ENCODE measurements around the gene SAMM50. TPM values are rescaled to one million over a fixed set of nuclear protein-coding genes. Genes with fewer than 3 reads are reported as not detected.
A peak's percentile ranks its signal among the peaks of the same experiment; 100 is the strongest.

Gene SAMM50
- total RNA-seq, 1 donor from 2014 or later: 57.5 TPM

DNA sequence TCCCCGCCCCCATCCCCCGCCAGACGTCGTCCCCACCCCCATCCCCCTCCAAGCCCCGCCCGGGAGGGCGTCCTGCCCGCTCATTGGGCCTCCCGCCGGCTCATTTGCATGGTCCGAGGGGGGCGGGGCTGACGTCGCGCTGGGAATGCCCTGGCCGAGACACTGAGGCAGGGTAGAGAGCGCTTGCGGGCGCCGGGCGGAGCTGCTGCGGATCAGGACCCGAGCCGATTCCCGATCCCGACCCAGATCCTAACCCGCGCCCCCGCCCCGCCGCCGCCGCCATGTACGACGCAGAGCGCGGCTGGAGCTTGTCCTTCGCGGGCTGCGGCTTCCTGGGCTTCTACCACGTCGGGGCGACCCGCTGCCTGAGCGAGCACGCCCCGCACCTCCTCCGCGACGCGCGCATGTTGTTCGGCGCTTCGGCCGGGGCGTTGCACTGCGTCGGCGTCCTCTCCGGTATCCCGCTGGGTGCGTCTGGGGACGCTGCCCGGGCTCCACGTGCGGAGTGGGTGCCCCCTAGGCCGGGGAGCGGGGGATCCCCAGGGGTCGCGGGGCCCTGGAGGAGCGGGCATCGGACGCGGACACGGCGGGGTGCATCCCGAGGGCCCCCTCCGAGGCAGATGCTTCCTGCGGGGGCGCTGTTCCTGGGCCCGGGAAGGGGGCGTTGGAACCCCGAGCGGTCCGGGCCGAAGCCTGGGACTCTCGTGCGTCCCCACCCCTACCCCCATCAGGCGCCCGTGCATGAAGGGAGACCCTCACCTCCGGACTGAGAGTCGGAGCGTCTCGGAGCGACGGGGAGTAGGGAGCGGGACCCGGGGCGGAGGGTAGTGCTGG lies 31.4 kb upstream of the SAMM50 start, which contains the start of gene PNPLA3:
PNPLA3 (plus strand) TSS at position 175 of the 834 bp plus-strand sequence; CDS start at position 282, 107 bp downstream.
- H3K36me3 Mint-ChIP-seq: no peaks in the 10 kb centered on the region
- peak; percentile 91 for DNase-seq (ENCODE audit: extremely low spot score, unreplicated experiment)
- H3K9me3 Mint-ChIP-seq: no peaks in the 10 kb centered on the region
- H3K4me1 Mint-ChIP-seq (ENCODE audit: unreplicated experiment): peaks cover 14% of the 10 kb centered on the region
- H3K27me3 Mint-ChIP-seq: peaks cover 7% of the 10 kb centered on the region
- TF ChIP-seq, protein P1, sequence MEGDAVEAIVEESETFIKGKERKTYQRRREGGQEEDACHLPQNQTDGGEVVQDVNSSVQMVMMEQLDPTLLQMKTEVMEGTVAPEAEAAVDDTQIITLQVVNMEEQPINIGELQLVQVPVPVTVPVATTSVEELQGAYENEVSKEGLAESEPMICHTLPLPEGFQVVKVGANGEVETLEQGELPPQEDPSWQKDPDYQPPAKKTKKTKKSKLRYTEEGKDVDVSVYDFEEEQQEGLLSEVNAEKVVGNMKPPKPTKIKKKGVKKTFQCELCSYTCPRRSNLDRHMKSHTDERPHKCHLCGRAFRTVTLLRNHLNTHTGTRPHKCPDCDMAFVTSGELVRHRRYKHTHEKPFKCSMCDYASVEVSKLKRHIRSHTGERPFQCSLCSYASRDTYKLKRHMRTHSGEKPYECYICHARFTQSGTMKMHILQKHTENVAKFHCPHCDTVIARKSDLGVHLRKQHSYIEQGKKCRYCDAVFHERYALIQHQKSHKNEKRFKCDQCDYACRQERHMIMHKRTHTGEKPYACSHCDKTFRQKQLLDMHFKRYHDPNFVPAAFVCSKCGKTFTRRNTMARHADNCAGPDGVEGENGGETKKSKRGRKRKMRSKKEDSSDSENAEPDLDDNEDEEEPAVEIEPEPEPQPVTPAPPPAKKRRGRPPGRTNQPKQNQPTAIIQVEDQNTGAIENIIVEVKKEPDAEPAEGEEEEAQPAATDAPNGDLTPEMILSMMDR (conservative IDR thresholded peaks at IDR 0.05): peak; percentile 61
- H3K4me3 Mint-ChIP-seq: peak within 1 kb of the TSS; percentile 92
- H3K27ac Mint-ChIP-seq: peak within 1 kb of the TSS; percentile 82

DNA sequence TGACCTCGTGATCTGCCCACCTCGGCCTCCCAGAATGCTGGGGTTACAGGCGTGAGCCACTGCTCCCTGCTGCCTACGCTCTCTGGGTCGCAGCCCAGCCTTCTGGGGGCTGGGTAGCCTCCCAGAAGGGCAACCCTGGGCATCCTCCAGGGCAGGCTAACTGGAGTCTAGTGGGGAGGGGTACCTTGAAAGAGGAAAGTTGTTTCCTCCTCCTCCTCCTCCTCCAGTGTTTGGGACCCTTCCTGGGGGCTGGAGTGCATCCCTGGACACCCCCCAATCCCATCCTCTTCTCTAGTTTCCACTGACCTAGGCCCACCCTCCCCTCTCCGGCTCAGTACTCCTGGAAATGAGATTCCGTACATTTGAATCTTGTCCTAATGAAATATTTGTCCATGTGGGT lies 30.4 kb upstream of the SAMM50 start:
- DNase-seq (ENCODE audit: extremely low spot score, unreplicated experiment): no peak
- H3K9me3 Mint-ChIP-seq: no peaks in the 10 kb centered on the region
- TF ChIP-seq, protein P1 (conservative IDR thresholded peaks at IDR 0.05): no peak

DNA sequence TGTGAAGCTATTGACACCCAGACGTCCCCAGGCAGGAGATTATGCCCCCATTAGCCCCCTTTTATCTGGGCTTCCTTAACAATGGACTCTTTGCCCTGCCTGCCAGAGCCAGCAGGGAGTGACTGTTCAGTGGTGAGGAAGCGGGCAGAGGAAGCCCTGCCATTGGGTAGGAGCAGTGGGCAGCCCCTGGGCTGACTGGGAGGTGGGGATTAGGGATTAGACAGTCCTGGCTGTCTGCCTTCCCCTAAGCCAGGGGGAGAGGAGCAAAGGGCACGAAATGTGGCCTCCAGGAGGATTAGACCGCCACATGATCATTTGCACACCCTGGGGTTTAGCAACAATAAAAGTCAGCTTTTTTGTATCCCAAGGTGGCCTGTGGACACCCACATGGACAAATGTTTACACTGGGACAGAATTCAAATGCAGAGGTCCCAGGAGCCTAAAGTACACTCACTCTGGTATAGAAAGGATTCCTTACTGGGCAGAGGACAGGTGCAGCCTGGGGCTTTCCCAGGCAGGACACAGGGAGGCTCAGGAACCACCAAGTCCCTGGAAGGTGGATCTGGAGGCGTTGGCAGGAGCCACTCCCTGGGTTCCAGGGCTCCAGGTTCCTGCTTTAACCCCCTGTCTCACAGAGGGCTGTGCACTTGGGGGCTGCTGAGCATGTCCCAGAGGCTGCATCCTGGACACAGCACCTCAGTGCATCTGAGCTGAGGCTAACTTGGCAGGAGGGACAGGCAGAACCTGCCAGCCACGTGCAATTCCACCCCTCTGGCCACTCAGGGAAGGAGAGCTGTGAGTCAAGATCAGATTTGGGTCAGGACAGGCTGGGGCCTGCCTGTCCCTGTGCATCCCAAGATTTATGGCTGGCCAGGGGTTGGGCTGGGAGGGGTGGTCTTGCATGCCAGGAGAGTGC lies 29.6 kb upstream of the SAMM50 start:
- peak overlapping the region; percentile 86 for H3K4me3 Mint-ChIP-seq
- TF ChIP-seq, protein P1 (conservative IDR thresholded peaks at IDR 0.05): no peak
- DNase-seq (ENCODE audit: extremely low spot score, unreplicated experiment): no peak
- peaks cover 14% of the 10 kb centered on the region for H3K4me1 Mint-ChIP-seq (ENCODE audit: unreplicated experiment)
- H3K27me3 Mint-ChIP-seq: peaks cover 4% of the 10 kb centered on the region
- peak overlapping the region; percentile 71 for H3K27ac Mint-ChIP-seq
- H3K36me3 Mint-ChIP-seq: no peaks in the 10 kb centered on the region
- no peaks in the 10 kb centered on the region for H3K9me3 Mint-ChIP-seq

More for the DNA sequence above, 30.4 kb upstream of the SAMM50 start:
- H3K36me3 Mint-ChIP-seq: no peaks in the 10 kb centered on the region
- peaks cover 14% of the 10 kb centered on the region for H3K4me1 Mint-ChIP-seq (ENCODE audit: unreplicated experiment)
- peak overlapping the region; percentile 71 for H3K27ac Mint-ChIP-seq
- peak overlapping the region; percentile 86 for H3K4me3 Mint-ChIP-seq
- H3K27me3 Mint-ChIP-seq: peaks cover 5% of the 10 kb centered on the region

DNA sequence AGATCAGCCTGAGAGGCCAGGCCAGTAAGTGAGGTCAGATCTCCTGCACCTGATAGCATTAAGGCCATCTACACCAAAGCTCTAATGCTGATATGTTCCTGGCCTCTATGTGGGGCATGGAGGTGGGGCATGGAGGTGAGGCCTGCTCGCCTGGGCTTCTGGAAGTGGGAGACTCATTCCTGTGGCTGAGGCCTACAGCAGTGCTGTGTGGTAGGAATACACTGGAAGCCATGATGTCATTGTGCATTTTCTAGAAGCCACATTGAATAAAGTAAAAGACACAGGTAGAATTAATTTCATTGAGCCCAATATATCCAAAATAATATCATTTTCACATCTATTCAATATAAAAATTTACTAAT lies 28.9 kb upstream of the SAMM50 start:
- Mint-ChIP-seq H3K27ac (no peak overlapping the region), H3K4me3 (no peak overlapping the region), H3K4me1 (ENCODE audit: unreplicated experiment) (peaks cover 14% of the 10 kb centered on the region), H3K36me3 (no peaks in the 10 kb centered on the region), H3K9me3 (no peaks in the 10 kb centered on the region), H3K27me3 (no peaks in the 10 kb centered on the region)
- TF ChIP-seq, protein P1 (conservative IDR thresholded peaks at IDR 0.05): no peak
- no peak for DNase-seq (ENCODE audit: extremely low spot score, unreplicated experiment)

DNA sequence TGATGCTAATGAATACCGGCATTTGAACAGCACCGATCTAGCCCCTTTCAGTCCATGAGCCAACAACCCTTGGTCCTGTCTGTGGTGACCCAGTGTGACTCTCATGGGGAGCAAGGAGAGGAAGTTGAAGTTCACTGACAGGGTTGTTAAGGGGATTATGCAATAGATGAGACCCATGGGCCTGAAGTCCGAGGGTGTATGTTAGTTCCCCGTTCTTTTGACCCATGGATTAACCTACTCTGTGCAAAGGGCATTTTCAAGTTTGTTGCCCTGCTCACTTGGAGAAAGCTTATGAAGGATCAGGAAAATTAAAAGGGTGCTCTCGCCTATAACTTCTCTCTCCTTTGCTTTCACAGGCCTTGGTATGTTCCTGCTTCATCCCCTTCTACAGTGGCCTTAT lies 26.8 kb upstream of the SAMM50 start:
- DNase-seq (ENCODE audit: extremely low spot score, unreplicated experiment): no peak
- Mint-ChIP-seq H3K36me3 (no peaks in the 10 kb centered on the region), H3K4me1 (ENCODE audit: unreplicated experiment) (peaks cover 9% of the 10 kb centered on the region), H3K4me3 (no peak overlapping the region), H3K9me3 (no peaks in the 10 kb centered on the region), H3K27ac (no peak overlapping the region), H3K27me3 (no peaks in the 10 kb centered on the region)
- TF ChIP-seq, protein P1 (conservative IDR thresholded peaks at IDR 0.05): no peak
